Smooth muscle cell (in vitro differentiated cells): Measurements from ENCODE around the gene ESF1. TPM values are rescaled to one million over a fixed set of nuclear protein-coding genes. Genes with fewer than 3 reads are reported as not detected.
A peak's percentile ranks its signal among the peaks of the same experiment; 100 is the strongest.
"Not testable (repeated sequence)": the region's sequence is repeated elsewhere in the genome, so short reads cannot be mapped to it uniquely, and the experiment has no call there.

Source experiments
- DNase-seq: peaks from one replicate; lab custom pipeline; 2025; ENCODE audit not compliant: unreplicated experiment; lab: John Stamatoyannopoulos, UW
- H2AFZ ChIP-seq: fragments of 200-600 bp; sonication (generic); 2 replicates; pipeline ENCODE4 v1.6.0; 2016; ENCODE audit warnings: antibody characterized with exemption, low read depth, mild to moderate bottlenecking
- H3F3A ChIP-seq: fragments of 200-600 bp; sonication (generic); 2 replicates; pipeline ENCODE4 v1.6.0; 2017; ENCODE audit warnings: antibody characterized with exemption, low read depth
- H3K27ac ChIP-seq: fragments of 200-600 bp; sonication (generic); 2 replicates; pipeline ENCODE4 v1.5.1; 2016; ENCODE audit warnings: low read depth, mild to moderate bottlenecking
- H3K27me3 ChIP-seq: fragments of 200-600 bp; sonication (generic); 2 replicates; pipeline ENCODE4 v1.6.1; 2016; ENCODE audit warnings: low read depth, mild to moderate bottlenecking
- H3K36me3 ChIP-seq: fragments of 200-600 bp; sonication (generic); 2 replicates; pipeline ENCODE4 v1.5.1; 2016; ENCODE audit warnings: low read depth
- H3K4me1 ChIP-seq: fragments of 200-600 bp; sonication (generic); 2 replicates; pipeline ENCODE4 v1.5.1; 2016; ENCODE audit warnings: low read depth
- H3K4me2 ChIP-seq: fragments of 200-600 bp; sonication (generic); 2 replicates; pipeline ENCODE4 v1.6.0; 2016; ENCODE audit warnings: mild to moderate bottlenecking
- H3K4me3 ChIP-seq: fragments of 200-600 bp; sonication (generic); 2 replicates; pipeline ENCODE4 v1.5.1; 2016; ENCODE audit warnings: mild to moderate bottlenecking
- H3K79me2 ChIP-seq: fragments of 200-600 bp; sonication (generic); 2 replicates; pipeline ENCODE4 v1.6.0; 2016; ENCODE audit warnings: low read depth, mild to moderate bottlenecking
- H3K9ac ChIP-seq: fragments of 200-600 bp; sonication (generic); 2 replicates; pipeline ENCODE4 v1.6.0; 2016; ENCODE audit warnings: low read depth
- H3K9me3 ChIP-seq: fragments of 200-600 bp; sonication (generic); replicated peaks from 2 replicates; pipeline ENCODE4 v1.5.1; 2016; ENCODE audit warnings: low read depth
- H4K20me1 ChIP-seq: fragments of 200-600 bp; sonication (generic); 2 replicates; pipeline ENCODE4 v1.6.0; 2016; ENCODE audit warnings: low read depth
- CTCF ChIP-seq: fragments of 200-600 bp; sonication (generic); IDR thresholded peaks from 2 replicates; pipeline ENCODE4 v1.5.1; 2017; ENCODE audit warnings: borderline replicate concordance, mild to moderate bottlenecking, antibody characterized with exemption; ENCODE audit not compliant: insufficient read depth, poor library complexity, severe bottlenecking
- WGBS: methylation state at CpG from one replicate; pipeline ENCODE4 v1.1.7; 2016; ENCODE audit warnings: low lambda C conversion rate; 5-methylcytosine and 5-hydroxymethylcytosine counted together
- polyA plus RNA-seq: library from polyadenylated mRNA; unstranded; fragments of >200 nt; fragmentation: Nextera tagmentation; extraction: Ambion mirVana; gene quantifications from 2 replicates; pipeline ENCODE4 v1.2.1, GENCODE V29; 2016
- total RNA-seq: library from RNA; depleted of rRNA; stranded (reverse); fragments of >200 nt; gene quantifications from 2 replicates; pipeline ENCODE4 v1.2.3, GENCODE V29; 2014

Gene ESF1
- total and polyA plus RNA-seq, 2 experiments from 2014 or later = 5.6 to 9.3 TPM

GRCh38 chr20:13771853-13772453 is 12.8 kb downstream of the ESF1 start:
- H2AFZ ChIP-seq = no peak overlapping the region
- no peak for DNase-seq

DNA sequence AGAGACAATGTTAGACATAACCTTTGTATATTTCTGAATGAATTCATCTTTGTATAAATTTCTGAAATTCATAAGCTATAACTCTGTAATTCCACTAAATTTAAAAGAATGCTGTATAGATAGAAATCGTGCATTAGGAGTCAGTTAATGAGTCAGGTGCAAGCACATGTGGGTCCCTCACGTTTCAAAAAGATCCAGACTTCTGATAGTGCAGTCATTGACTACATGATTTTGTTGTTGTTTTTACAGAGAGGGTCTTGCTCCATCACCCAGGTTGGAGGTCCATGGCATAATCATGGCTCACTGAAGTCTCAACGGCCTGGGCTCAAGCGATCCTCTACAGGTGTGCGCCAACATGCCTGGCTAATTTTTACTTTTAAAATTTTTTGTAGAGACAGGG is 14.6 kb downstream of the ESF1 start:
- 95% methylated on average over 5 of the region's 5 CpGs for WGBS
- no peak for DNase-seq
- H3K36me3 ChIP-seq = peaks cover 46% of the 10 kb centered on the region

More at GRCh38 chr20:13771853-13772453, 12.8 kb downstream of the ESF1 start:
- H3K27me3 ChIP-seq = no peaks in the 10 kb centered on the region
- H3K4me1 ChIP-seq = no peaks in the 10 kb centered on the region
- H3F3A ChIP-seq = no peaks in the 10 kb centered on the region
- TF ChIP-seq CTCF = peak; percentile 63
- peaks cover 40% of the 10 kb centered on the region for H3K36me3 ChIP-seq
- 79% methylated on average over 4 of the region's 4 CpGs for WGBS
- H3K4me2 ChIP-seq = no peak overlapping the region
- H3K4me3 ChIP-seq = no peak overlapping the region
- H3K9me3 ChIP-seq = no peaks in the 10 kb centered on the region
- H4K20me1 ChIP-seq = no peaks in the 10 kb centered on the region
- no peak overlapping the region for H3K27ac ChIP-seq
- H3K79me2 ChIP-seq = no peaks in the 10 kb centered on the region
- H3K9ac ChIP-seq = no peak overlapping the region

DNA sequence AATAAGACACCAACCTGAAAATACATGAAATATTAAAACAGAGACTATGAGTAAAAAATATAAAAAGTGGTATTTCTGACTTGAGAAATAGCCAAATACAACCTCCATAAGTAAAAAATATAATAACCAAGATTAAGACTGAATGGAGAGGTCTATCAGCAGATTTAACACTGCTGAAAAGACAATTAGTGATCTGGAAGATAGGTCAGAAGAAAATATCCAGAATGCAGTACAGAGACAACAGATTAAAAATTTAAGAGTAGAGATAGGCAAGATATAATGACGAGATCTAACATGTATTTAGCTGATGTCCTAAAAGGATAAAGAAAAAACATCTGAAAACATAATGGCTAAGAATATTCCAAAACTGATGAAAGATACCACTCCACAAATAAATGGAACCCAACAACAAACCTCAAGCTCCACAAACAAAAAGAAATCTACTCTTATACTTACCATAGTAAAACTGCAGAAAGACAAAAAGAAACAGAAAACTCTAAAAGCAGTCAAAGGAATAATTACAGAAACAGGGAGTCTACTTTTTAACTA is 18.8 kb downstream of the ESF1 start:
- Histone ChIP-seq H3K79me2 (no peaks in the 10 kb centered on the region), H3K27ac (peak overlapping the region; percentile 16), H3K36me3 (peaks cover 47% of the 10 kb centered on the region), H3K9ac (no peak overlapping the region), H4K20me1 (no peaks in the 10 kb centered on the region), H3K9me3 (peaks cover 12% of the 10 kb centered on the region), H2AFZ (no peak overlapping the region), H3K4me2 (no peak overlapping the region), H3F3A (peaks cover 5% of the 10 kb centered on the region), H3K4me1 (no peaks in the 10 kb centered on the region), H3K27me3 (no peaks in the 10 kb centered on the region), H3K4me3 (no peak overlapping the region)
- 96% methylated on average over 1 of the region's 1 CpG for WGBS
- no peak for TF ChIP-seq CTCF
- DNase-seq = no peak

More for the DNA sequence above, 14.6 kb downstream of the ESF1 start:
- Histone ChIP-seq H3K4me2 (no peak overlapping the region), H4K20me1 (no peaks in the 10 kb centered on the region), H3K4me1 (no peaks in the 10 kb centered on the region), H3K4me3 (no peak overlapping the region), H3K27ac (no peak overlapping the region), H3K27me3 (no peaks in the 10 kb centered on the region), H3F3A (peaks cover 5% of the 10 kb centered on the region), H3K79me2 (no peaks in the 10 kb centered on the region), H2AFZ (no peak overlapping the region), H3K9me3 (peaks cover 12% of the 10 kb centered on the region), H3K9ac (no peak overlapping the region)
- TF ChIP-seq CTCF = no peak

DNA sequence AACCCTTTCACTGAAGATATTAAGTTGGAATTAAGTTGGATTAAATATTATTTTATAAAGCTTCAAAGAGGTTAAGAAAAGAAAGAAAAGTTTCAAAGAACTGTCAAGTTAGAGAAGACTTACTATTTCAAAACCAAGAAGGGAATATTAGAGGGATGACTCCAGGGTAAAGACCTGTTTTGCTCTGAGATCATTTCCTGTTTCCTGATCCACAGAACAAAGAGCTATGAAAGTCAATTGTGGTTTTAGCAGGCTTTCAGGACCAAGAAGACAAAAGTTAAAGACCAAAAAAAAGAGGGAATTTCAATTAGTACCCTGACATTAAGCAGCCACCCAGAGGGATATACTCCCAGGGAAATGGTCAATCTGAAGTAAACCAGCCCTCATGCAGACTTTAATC is 19.4 kb downstream of the ESF1 start:
- Histone ChIP-seq H3K9me3 (peaks cover 12% of the 10 kb centered on the region), H3K27ac (peak overlapping the region; percentile 16), H3K79me2 (no peaks in the 10 kb centered on the region), H3K27me3 (no peaks in the 10 kb centered on the region), H4K20me1 (no peaks in the 10 kb centered on the region), H3K4me3 (no peak overlapping the region), H3K9ac (no peak overlapping the region), H3K4me2 (no peak overlapping the region), H3F3A (peaks cover 5% of the 10 kb centered on the region), H3K36me3 (peaks cover 42% of the 10 kb centered on the region), H3K4me1 (no peaks in the 10 kb centered on the region), H2AFZ (no peak overlapping the region)
- no peak for DNase-seq
- TF ChIP-seq CTCF = no peak

GRCh38 chr20:13760451-13760946 is 24.2 kb downstream of the ESF1 start:
- H3K27ac ChIP-seq, H3K4me3 ChIP-seq, H2AFZ ChIP-seq, H3F3A ChIP-seq, H4K20me1 ChIP-seq, DNase-seq, H3K9ac ChIP-seq, H3K27me3 ChIP-seq, H3K4me2 ChIP-seq, H3K79me2 ChIP-seq, H3K4me1 ChIP-seq, H3K9me3 ChIP-seq: not testable (repeated sequence)
- peaks cover 27% of the 10 kb centered on the region for H3K36me3 ChIP-seq
- 100% methylated on average over 3 of the region's 33 CpGs for WGBS
